ENCODE results near the gene OVOL2.

The OVOL2 gene

GRCh38 chr20:17998446-17998845, 59.3 kb downstream of the OVOL2 start:
- no peak overlapping the region for H2AFZ ChIP-seq (ENCODE audit: low read length)
- H3K14ac ChIP-seq (ENCODE audit: low read length) = no peak overlapping the region
- H3K79me1 ChIP-seq (ENCODE audit: low read depth, low read length) = no peaks in the 10 kb centered on the region
- H2AK5ac ChIP-seq (ENCODE audit: low read depth, low read length) = no peak overlapping the region
- H2BK5ac ChIP-seq (ENCODE audit: low read length) = no peak overlapping the region
- no peak overlapping the region for H2BK15ac ChIP-seq (ENCODE audit: low read length)
- no peaks in the 10 kb centered on the region for H3K27me3 ChIP-seq (ENCODE audit: control insufficient read depth in 3 of 3, insufficient read depth in 3 of 3, low read depth in 1 of 3, low read length in 3 of 3)
- H2BK12ac ChIP-seq (ENCODE audit: low read length) = no peak overlapping the region
- H3K9me3 ChIP-seq (replicated peaks in 1 of 2; ENCODE audit: control insufficient read depth in 2 of 2, insufficient read depth in 1 of 2, low read depth in 1 of 2, low read length in 2 of 2) = no peaks in the 10 kb centered on the region
- H3K18ac ChIP-seq (ENCODE audit: low read length) = no peak overlapping the region
- no peak overlapping the region for H3K4me2 ChIP-seq (ENCODE audit: insufficient read depth, low read length, poor library complexity, severe bottlenecking)
- H4K91ac ChIP-seq (ENCODE audit: low read depth, low read length, poor library complexity) = no peak overlapping the region
- H3K36me3 ChIP-seq (replicated peaks in 1 of 2; ENCODE audit: control insufficient read depth in 2 of 2, insufficient read depth in 2 of 2, low read length in 2 of 2) = no peaks in the 10 kb centered on the region
- H3K4me3 ChIP-seq (ENCODE audit: low read length in 2 of 2) = no peak overlapping the region
- no peak overlapping the region for H3K23ac ChIP-seq (ENCODE audit: low read depth, low read length, poor library complexity)
- no peak overlapping the region for H3K4ac ChIP-seq (ENCODE audit: low read length)
- H3K27ac ChIP-seq (replicated peaks; ENCODE audit: low read length) = no peak overlapping the region
- H3K9ac ChIP-seq (ENCODE audit: low read depth, low read length, poor library complexity) = no peak overlapping the region
- WGBS, 2 donors (ENCODE audit: extremely low coverage in 2 of 2, insufficient read length in 2 of 2, insufficient replicate concordance in 1 of 2) = no CpG with 5 or more reads among the region's 5 CpGs
- peaks cover 0 to 4% of the 10 kb centered on the region in 2 donors for H3K4me1 ChIP-seq (ENCODE audit: control insufficient read depth in 2 of 2, insufficient read depth in 1 of 2, low read depth in 1 of 2, low read length in 2 of 2)
- DNase-seq (ENCODE audit: low spot score) = no peak
- no peak overlapping the region for H4K8ac ChIP-seq (ENCODE audit: low read depth, low read length)
- H2BK120ac ChIP-seq (ENCODE audit: low read depth, low read length) = no peak overlapping the region

DNA sequence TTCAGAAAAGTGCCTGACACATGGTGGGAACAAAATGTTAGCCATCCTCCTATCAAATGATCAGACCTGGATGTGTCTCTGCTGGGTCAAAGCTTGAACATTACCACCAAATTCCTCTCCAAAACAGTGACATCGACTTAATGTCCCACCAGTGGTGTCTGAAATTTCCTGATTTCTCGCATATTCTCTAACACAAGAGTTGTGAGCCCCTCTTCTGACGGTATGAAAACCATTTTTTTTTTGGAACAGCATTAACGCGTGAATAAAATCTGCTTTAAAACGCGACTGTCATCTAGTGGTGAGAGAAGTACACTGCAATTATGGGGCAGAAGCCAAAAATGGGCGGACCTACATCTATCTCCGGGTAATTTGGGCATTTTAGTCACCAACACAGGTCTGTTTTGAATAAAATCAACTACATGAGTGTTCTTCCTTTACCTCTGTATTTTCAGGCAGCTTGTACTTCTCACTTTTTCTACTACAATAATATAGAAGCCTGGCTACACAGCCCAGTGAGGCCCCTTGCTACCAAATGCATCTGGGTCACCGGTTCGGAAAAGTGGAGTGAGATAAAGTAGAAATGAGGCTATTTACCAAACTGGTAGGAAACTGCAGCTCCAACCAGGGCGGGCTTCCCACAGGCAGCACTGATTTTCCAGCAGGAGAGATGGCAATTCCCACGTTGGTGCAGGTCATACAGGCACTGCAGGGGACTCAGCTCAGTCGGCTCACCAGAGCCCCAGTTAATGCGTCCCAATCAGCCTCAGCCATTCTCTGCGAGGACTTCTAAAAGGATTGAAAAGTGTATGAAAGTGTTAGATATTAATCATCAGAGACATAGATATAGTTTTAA, 61.5 kb downstream of the OVOL2 start:
- Histone ChIP-seq H3K36me3 (replicated peaks in 1 of 2; ENCODE audit: control insufficient read depth in 2 of 2, insufficient read depth in 2 of 2, low read length in 2 of 2) (peaks cover 0 to 10% of the 10 kb centered on the region in 2 donors), H2BK120ac (ENCODE audit: low read depth, low read length) (no peak overlapping the region), H4K8ac (ENCODE audit: low read depth, low read length) (no peak overlapping the region), H2AK5ac (ENCODE audit: low read depth, low read length) (no peak overlapping the region), H3K23ac (ENCODE audit: low read depth, low read length, poor library complexity) (no peak overlapping the region), H3K4ac (ENCODE audit: low read length) (no peak overlapping the region), H2BK12ac (ENCODE audit: low read length) (no peak overlapping the region), H3K27ac (replicated peaks; ENCODE audit: low read length) (no peak overlapping the region), H3K9ac (ENCODE audit: low read depth, low read length, poor library complexity) (no peak overlapping the region), H4K91ac (ENCODE audit: low read depth, low read length, poor library complexity) (no peak overlapping the region), H3K79me1 (ENCODE audit: low read depth, low read length) (no peaks in the 10 kb centered on the region), H3K4me3 (ENCODE audit: low read length in 2 of 2) (no peak overlapping the region), H3K4me2 (ENCODE audit: insufficient read depth, low read length, poor library complexity, severe bottlenecking) (no peak overlapping the region), H3K18ac (ENCODE audit: low read length) (peak overlapping the region; percentile 53), H3K9me3 (replicated peaks in 1 of 2; ENCODE audit: control insufficient read depth in 2 of 2, insufficient read depth in 1 of 2, low read depth in 1 of 2, low read length in 2 of 2) (no peaks in the 10 kb centered on the region), H3K14ac (ENCODE audit: low read length) (no peak overlapping the region), H2AFZ (ENCODE audit: low read length) (no peak overlapping the region), H2BK5ac (ENCODE audit: low read length) (no peak overlapping the region), H2BK15ac (ENCODE audit: low read length) (no peak overlapping the region), H3K27me3 (ENCODE audit: control insufficient read depth in 3 of 3, insufficient read depth in 3 of 3, low read depth in 1 of 3, low read length in 3 of 3) (no peaks in the 10 kb centered on the region), H3K4me1 (ENCODE audit: control insufficient read depth in 2 of 2, insufficient read depth in 1 of 2, low read depth in 1 of 2, low read length in 2 of 2) (no peaks in the 10 kb centered on the region)
- DNase-seq (ENCODE audit: low spot score) = peak; percentile 41
- no CpG with 5 or more reads among the region's 16 CpGs for WGBS, 2 donors (ENCODE audit: extremely low coverage in 2 of 2, insufficient read length in 2 of 2, insufficient replicate concordance in 1 of 2)

DNA sequence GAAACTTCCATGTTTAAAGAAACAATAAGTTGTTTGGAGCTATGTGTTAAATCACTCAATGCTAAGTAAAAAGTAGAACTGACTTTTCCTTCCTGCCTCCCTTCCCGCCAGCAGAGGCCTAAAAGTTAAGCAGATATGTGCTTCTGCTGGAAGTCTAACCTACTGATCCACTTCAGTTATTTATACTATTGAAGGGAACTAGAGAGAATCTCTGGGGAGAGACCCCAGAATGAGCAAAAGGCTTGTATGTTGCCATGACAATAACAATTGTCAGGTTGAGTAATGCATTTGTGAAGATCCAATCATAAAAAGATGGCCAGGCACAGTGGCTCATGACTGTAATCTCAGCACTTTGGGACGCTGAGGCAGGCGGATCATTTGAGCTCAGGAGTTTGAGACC, 64.2 kb downstream of the OVOL2 start:
- H4K8ac ChIP-seq (ENCODE audit: low read depth, low read length) = no peak overlapping the region
- no peak for DNase-seq (ENCODE audit: low spot score)
- H2AK5ac ChIP-seq (ENCODE audit: low read depth, low read length) = no peak overlapping the region
- H3K4me2 ChIP-seq (ENCODE audit: insufficient read depth, low read length, poor library complexity, severe bottlenecking) = no peak overlapping the region
- no peaks in the 10 kb centered on the region for H3K27me3 ChIP-seq (ENCODE audit: control insufficient read depth in 3 of 3, insufficient read depth in 3 of 3, low read depth in 1 of 3, low read length in 3 of 3)
- no peak overlapping the region for H2AFZ ChIP-seq (ENCODE audit: low read length)
- H2BK5ac ChIP-seq (ENCODE audit: low read length) = no peak overlapping the region
- H2BK15ac ChIP-seq (ENCODE audit: low read length) = no peak overlapping the region
- peaks cover 10 to 36% of the 10 kb centered on the region in 2 donors for H3K36me3 ChIP-seq (replicated peaks in 1 of 2; ENCODE audit: control insufficient read depth in 2 of 2, insufficient read depth in 2 of 2, low read length in 2 of 2)
- H3K4me3 ChIP-seq (ENCODE audit: low read length in 2 of 2) = no peak overlapping the region
- H2BK12ac ChIP-seq (ENCODE audit: low read length) = no peak overlapping the region
- no peaks in the 10 kb centered on the region for H3K9me3 ChIP-seq (replicated peaks in 1 of 2; ENCODE audit: control insufficient read depth in 2 of 2, insufficient read depth in 1 of 2, low read depth in 1 of 2, low read length in 2 of 2)
- no peak overlapping the region for H3K23ac ChIP-seq (ENCODE audit: low read depth, low read length, poor library complexity)
- H3K9ac ChIP-seq (ENCODE audit: low read depth, low read length, poor library complexity) = no peak overlapping the region
- no peak overlapping the region for H4K91ac ChIP-seq (ENCODE audit: low read depth, low read length, poor library complexity)
- no peak overlapping the region for H3K14ac ChIP-seq (ENCODE audit: low read length)
- H3K4me1 ChIP-seq (ENCODE audit: control insufficient read depth in 2 of 2, insufficient read depth in 1 of 2, low read depth in 1 of 2, low read length in 2 of 2) = no peaks in the 10 kb centered on the region
- H2BK120ac ChIP-seq (ENCODE audit: low read depth, low read length) = no peak overlapping the region
- H3K79me1 ChIP-seq (ENCODE audit: low read depth, low read length) = no peaks in the 10 kb centered on the region
- H3K18ac ChIP-seq (ENCODE audit: low read length) = no peak overlapping the region
- H3K4ac ChIP-seq (ENCODE audit: low read length) = no peak overlapping the region
- H3K27ac ChIP-seq (replicated peaks; ENCODE audit: low read length) = no peak overlapping the region
- no CpG with 5 or more reads among the region's 3 CpGs for WGBS, 2 donors (ENCODE audit: extremely low coverage in 2 of 2, insufficient read length in 2 of 2, insufficient replicate concordance in 1 of 2)

DNA sequence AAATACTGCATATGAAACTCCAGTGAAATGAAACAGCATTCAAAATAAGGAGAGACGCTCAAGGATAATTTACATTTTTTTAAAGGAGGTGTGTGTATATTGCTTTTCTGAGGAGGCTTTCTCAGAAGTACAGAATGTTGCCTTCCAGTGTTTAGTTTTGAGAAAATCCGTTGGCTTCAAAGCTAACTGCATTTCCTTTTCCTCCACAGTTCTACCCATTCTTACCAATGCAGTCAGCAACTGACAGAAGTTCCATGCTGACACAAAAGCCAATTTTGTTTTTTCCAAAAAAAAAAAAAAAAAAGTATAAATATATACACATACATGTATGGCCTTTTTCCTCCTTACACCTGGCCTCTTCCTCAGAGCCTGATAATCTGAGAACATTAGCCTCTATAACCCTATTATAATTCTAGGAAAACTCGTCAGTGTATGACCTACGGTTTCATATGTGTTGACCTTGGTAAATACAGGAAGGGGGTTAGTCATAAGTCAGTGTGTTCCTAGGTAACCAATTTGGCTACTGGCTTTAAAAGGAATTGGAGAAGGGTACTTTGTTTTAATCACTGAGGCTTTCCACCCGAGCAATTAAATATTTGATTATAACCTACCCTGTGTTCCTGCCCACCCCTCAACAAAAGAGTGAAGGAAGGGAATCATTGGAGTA, 64.7 kb downstream of the OVOL2 start:
- Histone ChIP-seq H2BK5ac (ENCODE audit: low read length) (no peak overlapping the region), H3K4me3 (ENCODE audit: low read length in 2 of 2) (no peak overlapping the region), H3K79me1 (ENCODE audit: low read depth, low read length) (no peaks in the 10 kb centered on the region), H3K4ac (ENCODE audit: low read length) (no peak overlapping the region), H3K4me2 (ENCODE audit: insufficient read depth, low read length, poor library complexity, severe bottlenecking) (no peak overlapping the region), H3K27me3 (ENCODE audit: control insufficient read depth in 3 of 3, insufficient read depth in 3 of 3, low read depth in 1 of 3, low read length in 3 of 3) (no peaks in the 10 kb centered on the region), H3K9me3 (replicated peaks in 1 of 2; ENCODE audit: control insufficient read depth in 2 of 2, insufficient read depth in 1 of 2, low read depth in 1 of 2, low read length in 2 of 2) (no peaks in the 10 kb centered on the region), H3K4me1 (ENCODE audit: control insufficient read depth in 2 of 2, insufficient read depth in 1 of 2, low read depth in 1 of 2, low read length in 2 of 2) (no peaks in the 10 kb centered on the region), H2AFZ (ENCODE audit: low read length) (no peak overlapping the region), H2BK15ac (ENCODE audit: low read length) (no peak overlapping the region), H2BK12ac (ENCODE audit: low read length) (no peak overlapping the region), H3K36me3 (replicated peaks in 1 of 2; ENCODE audit: control insufficient read depth in 2 of 2, insufficient read depth in 2 of 2, low read length in 2 of 2) (peaks cover 10 to 42% of the 10 kb centered on the region in 2 donors), H3K27ac (replicated peaks; ENCODE audit: low read length) (no peak overlapping the region), H4K91ac (ENCODE audit: low read depth, low read length, poor library complexity) (no peak overlapping the region), H3K18ac (ENCODE audit: low read length) (no peak overlapping the region), H4K8ac (ENCODE audit: low read depth, low read length) (no peak overlapping the region), H2AK5ac (ENCODE audit: low read depth, low read length) (no peak overlapping the region), H3K9ac (ENCODE audit: low read depth, low read length, poor library complexity) (no peak overlapping the region), H3K14ac (ENCODE audit: low read length) (no peak overlapping the region), H3K23ac (ENCODE audit: low read depth, low read length, poor library complexity) (no peak overlapping the region), H2BK120ac (ENCODE audit: low read depth, low read length) (no peak overlapping the region)
- no peak for DNase-seq (ENCODE audit: low spot score)
- no CpG with 5 or more reads among the region's 5 CpGs for WGBS, 2 donors (ENCODE audit: extremely low coverage in 2 of 2, insufficient read length in 2 of 2, insufficient replicate concordance in 1 of 2)

Data from neuronal stem cell (in vitro differentiated cells).